Uterus (tissue), 2 donors: Measurements from ENCODE around the gene KIF11.

ENCODE experiments used
- CTCF ChIP-seq, 4 experiments: fragments of 200-600 bp in 2 of 4; fragments of 450-650 bp in 2 of 4; sonication (generic) in 2 of 4; IDR thresholded peaks; one replicate each; pipeline ENCODE4 v1.5.1; 2016 to 2019; ENCODE audit warnings: antibody characterized with exemption in 4 of 4, mild to moderate bottlenecking in 2 of 4, moderate library complexity in 1 of 4
- POLR2A ChIP-seq, 2 donors: fragments of 450-650 bp; IDR thresholded peaks; one replicate each; pipeline ENCODE4 v1.6.1; 2016; ENCODE audit warnings: antibody characterized with exemption in 2 of 2, mild to moderate bottlenecking in 1 of 2, moderate library complexity in 1 of 2

- TF ChIP-seq CTCF (IDR thresholded peaks at IDR 0.05) (no peak), POLR2A (IDR thresholded peaks at IDR 0.05) (no peak)
Measured at GRCh38 chr10:92571649-92572048, 21.3 kb upstream of the KIF11 start.
